Body of pancreas (tissue), 4 donors: Measurements from ENCODE around the gene CD34. TPM values are rescaled to one million over a fixed set of nuclear protein-coding genes. Genes with fewer than 3 reads are reported as not detected.
A peak's percentile ranks its signal among the peaks of the same experiment; 100 is the strongest.

Source experiments
- ATAC-seq: fragments of 150-250 bp; one replicate; pipeline ENCODE4 v1.9.1; 2016
- DNase-seq, 4 donors: peaks; one replicate each; pipeline ENCODE4 v3.0.0-alpha.2; 2019
- H3K27ac ChIP-seq, 4 donors: fragments of 200-600 bp; sonication (generic); 1 replicate in 3 of 4; 2 replicates in 1 of 4; pipeline versions ENCODE4 v1.5.1 to v1.6.1; 2016 to 2019; ENCODE audit warnings: mild to moderate bottlenecking in 1 of 4, mixed read lengths in 1 of 4, moderate library complexity in 1 of 4
- H3K27me3 ChIP-seq, 2 donors: fragments of 200-600 bp; sonication (generic); one replicate each; pipeline ENCODE4 v1.6.0; 2016; ENCODE audit warnings: mild to moderate bottlenecking in 1 of 2
- H3K36me3 ChIP-seq, 2 donors: fragments of 200-600 bp; sonication (generic); replicated peaks in 1 of 2; 2 replicates each; pipeline ENCODE4 v1.5.1; 2016; ENCODE audit warnings: low read depth in 2 of 2; ENCODE audit not compliant: insufficient read depth in 1 of 2
- H3K4me1 ChIP-seq: fragments of 200-600 bp; sonication (generic); one replicate; pipeline ENCODE4 v1.6.0; 2016
- H3K4me3 ChIP-seq, 2 donors: fragments of 200-600 bp; sonication (generic); 1 replicate in 1 of 2; 2 replicates in 1 of 2; pipeline ENCODE4 v1.5.1; 2016 to 2019
- H3K9me3 ChIP-seq, 3 donors: fragments of 200-600 bp; sonication (generic); 1 replicate in 2 of 3; 2 replicates in 1 of 3; pipeline ENCODE4 v1.5.1; 2016
- CTCF ChIP-seq, 7 experiments: fragments of 450-650 bp in 4 of 7; fragments of 200-600 bp in 3 of 7; sonication (generic) in 3 of 7; IDR thresholded peaks; one replicate each; pipeline ENCODE4 v1.5.1; 2016 to 2019; ENCODE audit warnings: antibody characterized with exemption in 7 of 7
- POLR2A ChIP-seq, 3 donors: fragments of 450-650 bp; IDR thresholded peaks; one replicate each; pipeline ENCODE4 v1.6.1; 2016; ENCODE audit warnings: antibody characterized with exemption in 3 of 3, mild to moderate bottlenecking in 2 of 3
- WGBS, 2 donors: methylation state at CpG; one replicate each; pipeline ENCODE4 v1.1.5; 2017; 5-methylcytosine and 5-hydroxymethylcytosine counted together
- intact Hi-C: fragments of 100-400 bp; cut with DNase I; formaldehyde crosslinking; loops from one replicate; pipeline ENCODE4 v1.15.1; 2023
- total RNA-seq, 2 donors: library from RNA; depleted of rRNA; stranded (reverse); fragments of >200 nt; gene quantifications; one replicate each; pipeline ENCODE4 v1.1.0, GENCODE V29; 2016

The CD34 gene
- total RNA-seq, 2 donors from 2014 or later: 11.5 to 14.8 TPM

GRCh38 chr1:207868774-207869721, 41.9 kb downstream of the CD34 start:
- 3 to 14% methylated on average over 8 to 73 of the region's 87 CpGs for WGBS, 2 donors

GRCh38 chr1:207868251-207868773, 42.6 kb downstream of the CD34 start:
- Histone ChIP-seq H3K4me3 (peak overlapping the region; percentile 20 to 59), H3K36me3 (no peaks in the 10 kb centered on the region), H3K4me1 (peaks cover 45% of the 10 kb centered on the region), H3K27me3 (no peaks in the 10 kb centered on the region), H3K9me3 (no peaks in the 10 kb centered on the region), H3K27ac (peak overlapping the region; percentile 82 to 88 (median 86))
- 1 to 2% methylated on average over 20 to 23 of the region's 24 CpGs for WGBS, 2 donors
- ATAC-seq (peak; percentile 62), DNase-seq (peak; percentile 54 to 71 (median 60))
- TF ChIP-seq POLR2A (IDR thresholded peaks at IDR 0.05) (peak in 2 of 3 donors; percentile 51 to 53), CTCF (IDR thresholded peaks at IDR 0.05) (no peak)
- intact Hi-C loops: loop anchor here (5.0 kb wide), 1 partner anchor 36 kb away; no protein-coding TSS in a partner anchor

More at GRCh38 chr1:207868774-207869721, 41.9 kb downstream of the CD34 start:
- Histone ChIP-seq H3K4me3 (peak overlapping the region; percentile 20 to 59), H3K9me3 (no peaks in the 10 kb centered on the region), H3K36me3 (no peaks in the 10 kb centered on the region), H3K27me3 (no peaks in the 10 kb centered on the region), H3K4me1 (peaks cover 52% of the 10 kb centered on the region), H3K27ac (peak overlapping the region; percentile 82 to 88 (median 86))
- TF ChIP-seq CTCF (IDR thresholded peaks at IDR 0.05) (peak; percentile 55 to 99 (median 91)), POLR2A (IDR thresholded peaks at IDR 0.05) (peak; percentile 32 to 54 (median 48))
- peak; percentile 80 to 85 (median 84) for DNase-seq
- ATAC-seq: peak; percentile 87
- intact Hi-C loops: loop anchor here (5.0 kb wide), 1 partner anchor 37 kb away; no protein-coding TSS in a partner anchor

- H3K27me3 ChIP-seq: no peaks in the 10 kb centered on the region
These were observed 43.5 kb downstream of the CD34 start for GRCh38 chr1:207867136-207868109.

More at GRCh38 chr1:207867136-207868109, 43.5 kb downstream of the CD34 start:
- no peak overlapping the region for H3K4me3 ChIP-seq
- H3K4me1 ChIP-seq: peaks cover 40% of the 10 kb centered on the region
- no peaks in the 10 kb centered on the region for H3K9me3 ChIP-seq
- intact Hi-C loops: loop anchor here (5.0 kb wide), 1 partner anchor 35 kb away; no protein-coding TSS in a partner anchor
- TF ChIP-seq POLR2A (IDR thresholded peaks at IDR 0.05) (peak in 1 of 3 donors; percentile 15), CTCF (IDR thresholded peaks at IDR 0.05) (no peak)
- ATAC-seq (no peak), DNase-seq (peak in 3 of 4 donors; percentile 45 to 62 (median 47))
- 43 to 47% methylated on average over 16 to 19 of the region's 19 CpGs for WGBS, 2 donors
- no peaks in the 10 kb centered on the region for H3K36me3 ChIP-seq
- H3K27ac ChIP-seq: peak overlapping the region; percentile 42 to 88 (median 84)
